NCI-H748 (cell line): ENCODE measurements around the gene DNLZ.
"Not testable (repeated sequence)": the region's sequence is repeated elsewhere in the genome, so short reads cannot be mapped to it uniquely, and the experiment has no call there.

ENCODE experiments used
- DNase-seq: peaks from one replicate; lab custom pipeline; 2025; ENCODE audit not compliant: unreplicated experiment; lab: John Stamatoyannopoulos, UW

Gene DNLZ

GRCh38 chr9:136363106-136363948, at the start of gene DNLZ:
TSS of gene DNLZ (minus strand) at chr9:136363744. CDS start at chr9:136363714, 30 bp downstream.
- peak; percentile 92 for DNase-seq

- no peak for DNase-seq
Observed at GRCh38 chr9:136412962-136413361, 49.4 kb upstream of the DNLZ start.

GRCh38 chr9:136411378-136411777, 47.8 kb upstream of the DNLZ start:
- DNase-seq: no peak

GRCh38 chr9:136410500-136411287, 47.1 kb upstream of the DNLZ start, which contains the start of the genes ENTR1 and PMPCA:
TSS of gene ENTR1 (minus strand) at chr9:136410614. CDS start at chr9:136410397, 217 bp downstream.
TSS of gene PMPCA (plus strand) at chr9:136410658. CDS start at chr9:136410669, 11 bp downstream.
- DNase-seq: peak; percentile 88

GRCh38 chr9:136409557-136410455, 46.3 kb upstream of the DNLZ start:
- DNase-seq: peak; percentile 56

- DNase-seq: no peak
Observed at GRCh38 chr9:136407911-136408310, 44.4 kb upstream of the DNLZ start.

- not testable (repeated sequence) for DNase-seq
Observed at GRCh38 chr9:136407061-136407460, 43.5 kb upstream of the DNLZ start.

GRCh38 chr9:136405904-136406303, 42.4 kb upstream of the DNLZ start:
- DNase-seq: not testable (repeated sequence)

GRCh38 chr9:136405481-136405880, 41.9 kb upstream of the DNLZ start:
- DNase-seq: no peak

GRCh38 chr9:136404801-136405136, 41.2 kb upstream of the DNLZ start:
- DNase-seq: no peak

- no peak for DNase-seq
Observed at GRCh38 chr9:136403915-136404800, 40.6 kb upstream of the DNLZ start.

GRCh38 chr9:136403538-136403914, 40.0 kb upstream of the DNLZ start:
- DNase-seq: no peak

GRCh38 chr9:136402067-136402466, 38.5 kb upstream of the DNLZ start:
- no peak for DNase-seq

GRCh38 chr9:136401173-136401922, 37.8 kb upstream of the DNLZ start:
- DNase-seq: no peak

GRCh38 chr9:136400038-136400834, 36.7 kb upstream of the DNLZ start, which contains the start of gene SNAPC4:
TSS of gene SNAPC4 (minus strand) at chr9:136400170. CDS start at chr9:136398428, 1,742 bp downstream.
- peak; percentile 94 for DNase-seq

GRCh38 chr9:136399176-136400037, 35.9 kb upstream of the DNLZ start:
- DNase-seq: peak; percentile 31

- DNase-seq: no peak
Observed at GRCh38 chr9:136398286-136398685, 34.7 kb upstream of the DNLZ start.
